CD14-positive monocyte (primary cell): ENCODE measurements around the gene SCYGR1. TPM values are rescaled to one million over a fixed set of nuclear protein-coding genes. Genes with fewer than 3 reads are reported as not detected.

ENCODE experiments used
- DNase-seq, 3 donors: peaks; one replicate each; pipeline ENCODE4 v3.0.0-alpha.2; 2011 to 2022
- H2AFZ ChIP-seq: 2 replicates; pipeline ENCODE4 v1.6.0; 2012; ENCODE audit warnings: mild to moderate bottlenecking, low read depth, low read length, inconsistent platforms; ENCODE audit not compliant: insufficient read depth, poor library complexity, severe bottlenecking
- H3K27ac ChIP-seq, 2 donors: 1 replicate in 1 of 2; 2 replicates in 1 of 2; pipeline ENCODE4 v1.5.1; 2012 to 2013; ENCODE audit warnings: low read length in 2 of 2, control low read depth in 1 of 2, inconsistent platforms in 1 of 2, low read depth in 1 of 2, mild to moderate bottlenecking in 1 of 2
- H3K27me3 ChIP-seq, 2 donors: one replicate each; pipeline versions ENCODE4 v1.6.0 to v1.6.1; 2011 to 2013; ENCODE audit warnings: low read length in 2 of 2; ENCODE audit not compliant: control insufficient read depth in 2 of 2, insufficient read depth in 2 of 2
- H3K36me3 ChIP-seq, 2 donors: replicated peaks in 1 of 2; 1 replicate in 1 of 2; 2 replicates in 1 of 2; pipeline versions ENCODE4 v1.5.1 to v1.6.1; 2012 to 2013; ENCODE audit warnings: low read length in 2 of 2, control low read depth in 1 of 2, inconsistent platforms in 1 of 2, mild to moderate bottlenecking in 1 of 2; ENCODE audit not compliant: insufficient read depth in 2 of 2, control insufficient read depth in 1 of 2
- H3K4me1 ChIP-seq, 2 donors: 1 replicate in 1 of 2; 2 replicates in 1 of 2; pipeline versions ENCODE4 v1.5.1 to v1.6.1; 2012 to 2013; ENCODE audit warnings: low read length in 2 of 2, control low read depth in 1 of 2, inconsistent platforms in 1 of 2, mild to moderate bottlenecking in 1 of 2, moderate library complexity in 1 of 2; ENCODE audit not compliant: insufficient read depth in 2 of 2, control insufficient read depth in 1 of 2
- H3K4me2 ChIP-seq: replicated peaks from 2 replicates; pipeline ENCODE3; 2012; ENCODE audit warnings: low read length, moderate library complexity, mild to moderate bottlenecking; ENCODE audit not compliant: poor library complexity, severe bottlenecking; ENCODE audit errors: extremely low read depth
- H3K4me3 ChIP-seq, 3 experiments: fragments of 200-600 bp in 1 of 3; sonication (generic) in 1 of 3; replicated peaks in 1 of 3; 1 replicate in 2 of 3; 2 replicates in 1 of 3; pipeline ENCODE4 v1.5.1; 2011 to 2013; ENCODE audit warnings: low read length in 3 of 3, mild to moderate bottlenecking in 3 of 3, control low read depth in 2 of 3, low read depth in 2 of 3, inconsistent platforms in 1 of 3, moderate library complexity in 1 of 3
- H3K79me2 ChIP-seq: 2 replicates; pipeline ENCODE4 v1.6.0; 2012; ENCODE audit warnings: mild to moderate bottlenecking, control low read depth, inconsistent platforms, low read length, moderate library complexity; ENCODE audit not compliant: insufficient read depth
- H3K9ac ChIP-seq: 2 replicates; pipeline ENCODE4 v1.6.0; 2017; ENCODE audit warnings: low read length, mild to moderate bottlenecking; ENCODE audit not compliant: insufficient read depth, poor library complexity, severe bottlenecking
- H3K9me3 ChIP-seq, 2 donors: replicated peaks in 1 of 2; 1 replicate in 1 of 2; 2 replicates in 1 of 2; pipeline versions ENCODE4 v1.5.1 to v1.6.1; 2012 to 2013; ENCODE audit warnings: low read length in 2 of 2, control low read depth in 1 of 2; ENCODE audit not compliant: control insufficient read depth in 1 of 2, insufficient read depth in 1 of 2
- H4K20me1 ChIP-seq: 2 replicates; pipeline ENCODE4 v1.6.0; 2012; ENCODE audit warnings: mild to moderate bottlenecking, low read length, control low read depth, moderate library complexity; ENCODE audit not compliant: insufficient read depth
- H3K27ac Mint-ChIP-seq, 7 donors: one replicate each; pipeline ENCODE4 v1.8.0; 2020; ENCODE audit warnings: mild to moderate bottlenecking in 7 of 7, mixed read lengths in 7 of 7, moderate library complexity in 6 of 7, inconsistent platforms in 2 of 7
- H3K27me3 Mint-ChIP-seq, 3 donors: one replicate each; pipeline ENCODE4 v1.8.0; 2021 to 2022; ENCODE audit warnings: low read depth in 3 of 3, mild to moderate bottlenecking in 3 of 3, mixed read lengths in 3 of 3, moderate library complexity in 3 of 3, inconsistent platforms in 1 of 3
- H3K36me3 Mint-ChIP-seq, 2 donors: one replicate each; pipeline ENCODE4 v1.8.0; 2020; ENCODE audit warnings: mixed read lengths in 2 of 2, inconsistent platforms in 1 of 2, mild to moderate bottlenecking in 1 of 2
- H3K4me1 Mint-ChIP-seq: one replicate; pipeline ENCODE4 v1.8.0; 2020; ENCODE audit warnings: mild to moderate bottlenecking, mixed read lengths
- H3K4me3 Mint-ChIP-seq, 2 donors: one replicate each; pipeline ENCODE4 v1.8.0; 2020; ENCODE audit warnings: mild to moderate bottlenecking in 2 of 2, mixed read lengths in 2 of 2, moderate library complexity in 1 of 2
- H3K9me3 Mint-ChIP-seq, 7 donors: one replicate each; pipeline ENCODE4 v1.8.0; 2020 to 2022; ENCODE audit warnings: mixed read lengths in 7 of 7, mild to moderate bottlenecking in 6 of 7, moderate library complexity in 6 of 7, inconsistent platforms in 2 of 7
- WGBS: methylation state at CpG from one replicate; pipeline ENCODE4 v1.1.5; 2013; ENCODE audit warnings: missing lambda C conversion rate; ENCODE audit not compliant: insufficient coverage; 5-methylcytosine and 5-hydroxymethylcytosine counted together
- intact Hi-C, 2 donors: fragments of 100-400 bp; cut with micrococcal nuclease; formaldehyde crosslinking; loops; one replicate each; pipeline versions ENCODE4 v1.15.0 to v1.15.1; 2023
- polyA plus RNA-seq, 3 donors: library from polyadenylated mRNA; depleted of rRNA in 1 of 3; unstranded in 2 of 3; stranded (reverse) in 1 of 3; fragments of 300-500 nt in 2 of 3; fragments of >200 nt in 1 of 3; fragmentation: Illumina TruSeq in 2 of 3; gene quantifications; 1 replicate in 2 of 3; 2 replicates in 1 of 3; pipeline ENCODE4 v1.2.3, GENCODE V29; 2012 to 2021
- TF ChIP-seq, protein P1 (sequence below): fragments of 200-600 bp; IDR thresholded peaks from one replicate; pipeline ENCODE4 v1.8.0; 2022; ENCODE audit warnings: antibody characterized with exemption, mild to moderate bottlenecking

Gene SCYGR1
- polyA plus RNA-seq, 3 donors = not detected

DNA sequence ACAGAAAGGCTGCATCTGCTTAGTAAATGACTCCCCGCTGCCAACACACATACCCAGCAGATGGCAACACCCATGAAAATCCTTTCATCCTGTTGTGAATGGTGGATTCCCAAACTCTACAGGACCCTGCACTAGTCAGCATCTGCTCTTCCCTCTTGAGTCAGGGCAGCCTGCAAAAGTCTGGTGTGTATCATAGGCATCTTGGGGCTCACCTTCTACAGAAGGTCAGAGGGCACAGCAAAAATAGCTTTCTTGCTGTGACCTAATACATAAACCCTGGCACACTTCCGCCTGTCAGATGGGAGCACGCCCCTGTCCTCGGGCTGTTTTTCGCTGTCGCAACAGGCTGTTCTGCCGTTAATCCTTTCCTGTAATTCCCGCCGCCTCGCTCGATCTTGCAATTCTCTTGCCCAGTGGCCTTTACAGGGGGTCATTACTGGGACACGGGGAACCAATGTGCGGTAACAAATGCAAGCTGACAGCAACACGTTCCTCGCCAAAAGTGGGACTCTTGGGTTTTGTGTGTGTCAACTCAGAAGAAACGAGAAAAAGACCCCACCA lies 19.9 kb upstream of the SCYGR1 start:
- Mint-ChIP-seq H3K27me3 (peaks cover 0 to 2% (median under 1%) of the 10 kb centered on the region in 3 donors), H3K27ac (peak overlapping the region; percentile 90 to 98 (median 97))
- WGBS = 8% methylated on average over 15 of the region's 16 CpGs

DNA sequence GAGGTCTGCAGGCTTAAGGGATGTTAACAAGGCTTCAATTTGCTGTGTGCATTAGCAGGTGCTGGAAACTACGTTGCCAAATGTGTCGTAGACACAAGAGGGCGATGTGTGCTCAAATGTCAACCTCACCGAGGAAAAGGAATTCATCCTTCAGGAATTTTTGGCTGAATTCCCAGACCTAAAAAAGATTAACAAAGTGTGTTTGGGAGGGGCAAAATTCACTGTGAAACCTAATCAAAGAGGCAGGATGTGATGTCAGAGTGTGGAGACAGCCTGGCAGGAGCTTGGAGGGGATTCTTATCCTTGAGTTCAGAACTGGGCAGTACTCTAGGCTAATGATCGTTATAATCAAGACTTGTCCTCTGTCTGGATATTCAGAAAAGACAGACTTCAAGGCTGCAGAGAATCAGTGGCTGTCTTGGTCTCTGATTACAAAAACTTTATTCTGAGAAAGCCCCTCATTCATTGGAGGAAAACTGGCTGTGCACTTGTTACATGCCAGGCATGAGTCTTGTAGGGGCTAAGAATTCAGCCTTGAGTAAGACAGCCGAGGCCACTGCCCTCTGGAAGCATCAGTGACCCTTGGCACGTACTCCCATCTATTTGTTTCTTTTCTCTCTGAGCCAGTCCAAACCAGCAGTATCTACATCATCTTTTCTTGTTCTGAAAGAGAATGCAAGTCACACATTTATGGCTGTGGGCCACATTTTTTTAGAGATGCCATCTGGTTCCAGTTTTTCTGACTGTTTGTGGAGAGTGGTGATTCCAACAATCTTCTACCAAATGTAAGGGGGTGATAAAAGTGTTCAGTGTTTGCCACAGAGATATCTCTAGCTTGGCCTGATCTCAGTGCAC lies 18.7 kb upstream of the SCYGR1 start:
- TF ChIP-seq, protein P1, sequence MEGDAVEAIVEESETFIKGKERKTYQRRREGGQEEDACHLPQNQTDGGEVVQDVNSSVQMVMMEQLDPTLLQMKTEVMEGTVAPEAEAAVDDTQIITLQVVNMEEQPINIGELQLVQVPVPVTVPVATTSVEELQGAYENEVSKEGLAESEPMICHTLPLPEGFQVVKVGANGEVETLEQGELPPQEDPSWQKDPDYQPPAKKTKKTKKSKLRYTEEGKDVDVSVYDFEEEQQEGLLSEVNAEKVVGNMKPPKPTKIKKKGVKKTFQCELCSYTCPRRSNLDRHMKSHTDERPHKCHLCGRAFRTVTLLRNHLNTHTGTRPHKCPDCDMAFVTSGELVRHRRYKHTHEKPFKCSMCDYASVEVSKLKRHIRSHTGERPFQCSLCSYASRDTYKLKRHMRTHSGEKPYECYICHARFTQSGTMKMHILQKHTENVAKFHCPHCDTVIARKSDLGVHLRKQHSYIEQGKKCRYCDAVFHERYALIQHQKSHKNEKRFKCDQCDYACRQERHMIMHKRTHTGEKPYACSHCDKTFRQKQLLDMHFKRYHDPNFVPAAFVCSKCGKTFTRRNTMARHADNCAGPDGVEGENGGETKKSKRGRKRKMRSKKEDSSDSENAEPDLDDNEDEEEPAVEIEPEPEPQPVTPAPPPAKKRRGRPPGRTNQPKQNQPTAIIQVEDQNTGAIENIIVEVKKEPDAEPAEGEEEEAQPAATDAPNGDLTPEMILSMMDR = peak; percentile 61

More for the DNA sequence above, 19.9 kb upstream of the SCYGR1 start:
- Mint-ChIP-seq H3K9me3 (no peaks in the 10 kb centered on the region), H3K4me3 (peak overlapping the region; percentile 59 to 89), H3K4me1 (peaks cover 78% of the 10 kb centered on the region), H3K36me3 (peaks cover 0 to 5% of the 10 kb centered on the region in 2 donors)
- Histone ChIP-seq H3K9ac (peak overlapping the region; percentile 38), H2AFZ (peak overlapping the region; percentile 43), H3K36me3 (no peaks in the 10 kb centered on the region), H3K4me1 (peaks cover 75 to 77% of the 10 kb centered on the region in 2 donors), H3K27ac (peak overlapping the region; percentile 84 to 85), H3K79me2 (no peaks in the 10 kb centered on the region), H3K4me3 (peak overlapping the region in 2 of 3 experiments; percentile 3 to 65), H3K4me2 (peak overlapping the region; percentile 54), H4K20me1 (no peaks in the 10 kb centered on the region), H3K9me3 (no peaks in the 10 kb centered on the region), H3K27me3 (no peaks in the 10 kb centered on the region)
- intact Hi-C loops = loop anchor here (5.0 to 10.0 kb wide), 2 partner anchors 35 to 57 kb away; no protein-coding TSS in a partner anchor
- DNase-seq = peak; percentile 85 to 98 (median 92)
- TF ChIP-seq, protein P1 = no peak

More for the DNA sequence above, 18.7 kb upstream of the SCYGR1 start:
- peak in 2 of 3 donors; percentile 41 to 45 for DNase-seq
- Histone ChIP-seq H3K79me2 (no peaks in the 10 kb centered on the region), H2AFZ (no peak overlapping the region), H3K9me3 (no peaks in the 10 kb centered on the region), H3K27ac (peak overlapping the region; percentile 50 to 85), H3K4me2 (peak overlapping the region; percentile 54), H3K36me3 (no peaks in the 10 kb centered on the region), H3K4me3 (peak overlapping the region in 1 of 3 experiments; percentile 65), H3K27me3 (no peaks in the 10 kb centered on the region), H3K4me1 (peaks cover 62 to 65% of the 10 kb centered on the region in 2 donors), H4K20me1 (no peaks in the 10 kb centered on the region), H3K9ac (no peak overlapping the region)
- Mint-ChIP-seq H3K27ac (peak overlapping the region; percentile 90 to 98 (median 97)), H3K9me3 (no peaks in the 10 kb centered on the region), H3K4me1 (peaks cover 67% of the 10 kb centered on the region), H3K4me3 (peak overlapping the region; percentile 45 to 53), H3K27me3 (peaks cover 0 to 4% (median 0%) of the 10 kb centered on the region in 3 donors), H3K36me3 (peaks cover 0 to 5% of the 10 kb centered on the region in 2 donors)
- WGBS = 4% methylated on average over 6 of the region's 7 CpGs
- intact Hi-C loops = loop anchor here (5.0 to 10.0 kb wide), 2 partner anchors 34 to 58 kb away; no protein-coding TSS in a partner anchor
